HepG2 (cell line): ENCODE measurements around the gene TLE5. TPM values are rescaled to one million over a fixed set of nuclear protein-coding genes. Genes with fewer than 3 reads are reported as not detected.

ENCODE experiments used
- EHMT2 ChIP-seq: fragments of 200-600 bp; sonication (generic); IDR thresholded peaks from 2 replicates; pipeline ENCODE4 v1.7.0; 2017; ENCODE audit warnings: antibody characterized with exemption, low read depth, low read length, borderline replicate concordance
- GATA4 ChIP-seq: sonication (generic); IDR thresholded peaks from 2 replicates; pipeline ENCODE4 v1.6.1; 2016; ENCODE audit warnings: antibody characterized with exemption, low read depth, borderline replicate concordance
- GFI1 ChIP-seq: sonication (generic); formaldehyde crosslinking; IDR thresholded peaks from 2 replicates; pipeline ENCODE4 v1.5.0; 2020; ENCODE audit warnings: missing genetic modification reagents, mild to moderate bottlenecking, borderline replicate concordance
- HES4 ChIP-seq: sonication (generic); formaldehyde crosslinking; IDR thresholded peaks from 2 replicates; pipeline ENCODE4 v1.9.0; 2021; ENCODE audit warnings: mild to moderate bottlenecking, missing genetic modification reagents, borderline replicate concordance
- HNF4A ChIP-seq: sonication (generic); formaldehyde crosslinking; IDR thresholded peaks from 2 replicates; pipeline ENCODE4 v1.4.0; 2020; ENCODE audit warnings: missing genetic modification reagents
- HOXD1 ChIP-seq: sonication (generic); formaldehyde crosslinking; IDR thresholded peaks from 2 replicates; pipeline ENCODE4 v1.5.0; 2020; ENCODE audit warnings: missing genetic modification reagents
- LCORL ChIP-seq, 2 experiments: fragments of 450-650 bp in 1 of 2; sonication (generic) in 1 of 2; formaldehyde crosslinking in 1 of 2; IDR thresholded peaks; 2 replicates each; pipeline versions ENCODE4 v1.5.0 to v1.6.1; 2017 to 2020; ENCODE audit warnings: antibody characterized with exemption in 1 of 2, missing genetic modification reagents in 1 of 2
- NAIF1 ChIP-seq: sonication (generic); formaldehyde crosslinking; IDR thresholded peaks from 2 replicates; pipeline ENCODE4 v1.5.0; 2020; ENCODE audit warnings: mild to moderate bottlenecking, missing genetic modification reagents, borderline replicate concordance
- NFRKB ChIP-seq: fragments of 450-650 bp; IDR thresholded peaks from 2 replicates; pipeline ENCODE4 v1.6.1; 2017
- PHF8 ChIP-seq: sonication (generic); formaldehyde crosslinking; IDR thresholded peaks from 2 replicates; pipeline ENCODE4 v1.5.0; 2020; ENCODE audit warnings: missing genetic modification reagents
- SNAPC2 ChIP-seq: sonication (generic); formaldehyde crosslinking; IDR thresholded peaks from 2 replicates; pipeline ENCODE4 v1.8.1; 2022; ENCODE audit warnings: mild to moderate bottlenecking, missing genetic modification reagents
- TAF15 ChIP-seq: fragments of 200-400 bp; formaldehyde crosslinking; IDR thresholded peaks from one replicate; pipeline ENCODE4 v1.6.1; 2018; ENCODE audit warnings: mild to moderate bottlenecking, low read depth, low read length; ENCODE audit not compliant: poor library complexity, severe bottlenecking
- YEATS4 ChIP-seq: sonication (generic); formaldehyde crosslinking; IDR thresholded peaks from 2 replicates; pipeline ENCODE4 v1.4.0; 2020; ENCODE audit warnings: missing genetic modification reagents, borderline replicate concordance
- ZFP90 ChIP-seq: sonication (generic); formaldehyde crosslinking; IDR thresholded peaks from 2 replicates; pipeline ENCODE4 v1.8.0; 2022; ENCODE audit warnings: missing genetic modification reagents, mild to moderate bottlenecking, inconsistent platforms, borderline replicate concordance
- ZFY ChIP-seq: sonication (generic); formaldehyde crosslinking; IDR thresholded peaks from 2 replicates; pipeline ENCODE4 v1.4.0; 2020; ENCODE audit warnings: missing genetic modification reagents
- ZNF350 ChIP-seq: sonication (generic); formaldehyde crosslinking; IDR thresholded peaks from 2 replicates; pipeline ENCODE4 v1.4.0; 2020; ENCODE audit warnings: mild to moderate bottlenecking, low read depth, missing genetic modification reagents, borderline replicate concordance
- ZNF557 ChIP-seq: sonication (generic); formaldehyde crosslinking; IDR thresholded peaks from 2 replicates; pipeline ENCODE4 v1.4.0; 2020; ENCODE audit warnings: missing genetic modification reagents
- ZNF615 ChIP-seq: sonication (generic); formaldehyde crosslinking; IDR thresholded peaks from 2 replicates; pipeline ENCODE4 v1.5.0; 2020; ENCODE audit warnings: mild to moderate bottlenecking, missing genetic modification reagents, borderline replicate concordance
- ZNF850 ChIP-seq: sonication (generic); formaldehyde crosslinking; conservative IDR thresholded peaks from 2 replicates; pipeline ENCODE4 v1.9.0; 2021; ENCODE audit warnings: mild to moderate bottlenecking, missing genetic modification reagents
- ZSCAN20 ChIP-seq: sonication (generic); formaldehyde crosslinking; IDR thresholded peaks from 2 replicates; pipeline ENCODE4 v1.4.0; 2020; ENCODE audit warnings: missing genetic modification reagents, mild to moderate bottlenecking, borderline replicate concordance
- ZSCAN31 ChIP-seq: sonication (generic); formaldehyde crosslinking; IDR thresholded peaks from 2 replicates; pipeline ENCODE4 v1.5.0; 2020; ENCODE audit warnings: low read depth, mild to moderate bottlenecking, missing genetic modification reagents
- polyA plus RNA-seq, 8 experiments: library from polyadenylated mRNA; depleted of rRNA in 3 of 8; stranded (reverse) in 7 of 8; unstranded in 1 of 8; fragments of >200 nt; fragmentation: Illumina TruSeq in 4 of 8; extraction: Trizol in 4 of 8; gene quantifications; 2 replicates each; pipeline versions ENCODE4 v1.2.1 to v1.2.3, GENCODE V29; 2011 to 2016; ENCODE audit warnings: low read depth in 4 of 8, missing spikeins in 1 of 8, mixed read lengths in 1 of 8; ENCODE audit not compliant: insufficient read depth in 1 of 8
- total RNA-seq, 5 experiments: library from RNA; depleted of rRNA; stranded (reverse); fragments of >200 nt; fragmentation: Illumina TruSeq; extraction: Trizol; gene quantifications; 2 replicates each; pipeline ENCODE4 v1.2.3, GENCODE V29; 2016; ENCODE audit warnings: low read depth in 1 of 5
- TF ChIP-seq, protein P1 (sequence below): sonication (generic); formaldehyde crosslinking; IDR thresholded peaks from 2 replicates; pipeline ENCODE4 v1.4.0; 2020; ENCODE audit warnings: missing genetic modification reagents, borderline replicate concordance
- TF ChIP-seq, protein P2 (sequence below): sonication (generic); formaldehyde crosslinking; IDR thresholded peaks from 2 replicates; pipeline ENCODE4 v1.9.0; 2021; ENCODE audit warnings: missing genetic modification reagents, borderline replicate concordance

TLE5 gene
- total and polyA plus RNA-seq, 2 of the 13 experiments (the other 11 are each of a cell fraction or from before 2014, with no cell fraction given): 62.8 to 189 TPM

DNA sequence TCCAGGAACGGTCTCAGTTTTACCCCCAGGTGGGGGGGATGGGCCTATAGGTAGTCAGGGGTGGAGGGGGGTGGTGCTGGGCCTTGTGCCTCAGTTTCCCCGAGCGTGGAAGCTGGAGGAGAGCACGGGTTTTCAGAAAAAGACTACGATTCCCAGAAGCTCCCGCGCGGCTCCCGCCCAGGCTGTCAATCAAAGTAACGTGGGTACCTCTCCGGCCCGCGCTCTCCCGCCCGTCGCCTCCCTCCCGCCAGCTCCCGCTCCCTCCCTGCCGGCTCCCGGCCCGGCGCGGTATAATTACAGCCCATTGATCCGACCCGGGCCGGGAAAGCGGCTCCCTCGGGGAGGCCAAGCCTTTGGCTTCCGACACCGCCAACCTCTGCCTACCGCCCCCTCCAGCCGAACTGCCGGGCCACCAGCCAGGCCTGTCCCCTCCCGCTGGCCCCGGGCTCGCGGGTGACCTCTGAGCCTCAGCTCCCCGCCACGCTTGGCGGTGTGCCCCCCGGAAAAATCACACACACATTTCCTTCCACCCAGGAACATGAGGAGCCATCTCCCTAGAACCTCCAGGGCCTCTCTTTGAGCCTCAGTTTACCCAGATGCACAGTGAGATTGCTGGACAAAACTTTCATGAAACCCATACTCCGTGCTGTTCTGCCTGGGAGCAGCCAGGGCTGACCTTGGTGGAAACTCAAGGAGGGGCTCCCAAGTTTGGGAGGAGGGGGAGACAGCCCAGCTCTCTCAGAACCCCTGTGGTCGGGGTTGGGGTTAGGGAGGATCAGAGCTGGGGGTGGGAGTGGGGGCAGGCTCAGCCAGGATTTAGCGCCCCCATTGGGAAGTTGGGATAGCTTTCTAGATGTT lies 25.9 kb downstream of the TLE5 start (continued):
- TF ChIP-seq, protein P1, sequence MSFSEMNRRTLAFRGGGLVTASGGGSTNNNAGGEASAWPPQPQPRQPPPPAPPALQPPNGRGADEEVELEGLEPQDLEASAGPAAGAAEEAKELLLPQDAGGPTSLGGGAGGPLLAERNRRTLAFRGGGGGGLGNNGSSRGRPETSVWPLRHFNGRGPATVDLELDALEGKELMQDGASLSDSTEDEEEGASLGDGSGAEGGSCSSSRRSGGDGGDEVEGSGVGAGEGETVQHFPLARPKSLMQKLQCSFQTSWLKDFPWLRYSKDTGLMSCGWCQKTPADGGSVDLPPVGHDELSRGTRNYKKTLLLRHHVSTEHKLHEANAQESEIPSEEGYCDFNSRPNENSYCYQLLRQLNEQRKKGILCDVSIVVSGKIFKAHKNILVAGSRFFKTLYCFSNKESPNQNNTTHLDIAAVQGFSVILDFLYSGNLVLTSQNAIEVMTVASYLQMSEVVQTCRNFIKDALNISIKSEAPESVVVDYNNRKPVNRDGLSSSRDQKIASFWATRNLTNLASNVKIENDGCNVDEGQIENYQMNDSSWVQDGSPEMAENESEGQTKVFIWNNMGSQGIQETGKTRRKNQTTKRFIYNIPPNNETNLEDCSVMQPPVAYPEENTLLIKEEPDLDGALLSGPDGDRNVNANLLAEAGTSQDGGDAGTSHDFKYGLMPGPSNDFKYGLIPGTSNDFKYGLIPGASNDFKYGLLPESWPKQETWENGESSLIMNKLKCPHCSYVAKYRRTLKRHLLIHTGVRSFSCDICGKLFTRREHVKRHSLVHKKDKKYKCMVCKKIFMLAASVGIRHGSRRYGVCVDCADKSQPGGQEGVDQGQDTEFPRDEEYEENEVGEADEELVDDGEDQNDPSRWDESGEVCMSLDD (CRISPR knock-in tag): 0 out of 2 replicates have a peak, but pooled peaks have one; percentile 44
- TF ChIP-seq HOXD1 (CRISPR knock-in tag): 0 out of 2 replicates have a peak, but pooled peaks have one; percentile 23
- no peak for TF ChIP-seq EHMT2
- peak; percentile 23 for TF ChIP-seq TAF15
- TF ChIP-seq SNAPC2 (CRISPR knock-in tag): 0 out of 2 replicates have a peak, but pooled peaks have one; percentile 23
- TF ChIP-seq, protein P2, sequence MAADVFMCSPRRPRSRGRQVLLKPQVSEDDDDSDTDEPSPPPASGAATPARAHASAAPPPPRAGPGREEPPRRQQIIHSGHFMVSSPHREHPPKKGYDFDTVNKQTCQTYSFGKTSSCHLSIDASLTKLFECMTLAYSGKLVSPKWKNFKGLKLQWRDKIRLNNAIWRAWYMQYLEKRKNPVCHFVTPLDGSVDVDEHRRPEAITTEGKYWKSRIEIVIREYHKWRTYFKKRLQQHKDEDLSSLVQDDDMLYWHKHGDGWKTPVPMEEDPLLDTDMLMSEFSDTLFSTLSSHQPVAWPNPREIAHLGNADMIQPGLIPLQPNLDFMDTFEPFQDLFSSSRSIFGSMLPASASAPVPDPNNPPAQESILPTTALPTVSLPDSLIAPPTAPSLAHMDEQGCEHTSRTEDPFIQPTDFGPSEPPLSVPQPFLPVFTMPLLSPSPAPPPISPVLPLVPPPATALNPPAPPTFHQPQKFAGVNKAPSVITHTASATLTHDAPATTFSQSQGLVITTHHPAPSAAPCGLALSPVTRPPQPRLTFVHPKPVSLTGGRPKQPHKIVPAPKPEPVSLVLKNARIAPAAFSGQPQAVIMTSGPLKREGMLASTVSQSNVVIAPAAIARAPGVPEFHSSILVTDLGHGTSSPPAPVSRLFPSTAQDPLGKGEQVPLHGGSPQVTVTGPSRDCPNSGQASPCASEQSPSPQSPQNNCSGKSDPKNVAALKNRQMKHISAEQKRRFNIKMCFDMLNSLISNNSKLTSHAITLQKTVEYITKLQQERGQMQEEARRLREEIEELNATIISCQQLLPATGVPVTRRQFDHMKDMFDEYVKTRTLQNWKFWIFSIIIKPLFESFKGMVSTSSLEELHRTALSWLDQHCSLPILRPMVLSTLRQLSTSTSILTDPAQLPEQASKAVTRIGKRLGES: no peak
- peak; percentile 77; the same call in 1 of the 2 replicates for TF ChIP-seq ZNF350
- TF ChIP-seq ZSCAN20 (CRISPR knock-in tag): peak; percentile 49; the same call in 1 of the 2 replicates
- TF ChIP-seq YEATS4 (CRISPR knock-in tag): peak; percentile 74; the same call in 1 of the 2 replicates
- peak; percentile 76 for TF ChIP-seq ZFY (CRISPR knock-in tag)
- TF ChIP-seq HNF4A: peak; percentile 49; the same call in 1 of the 2 replicates
- TF ChIP-seq ZNF615 (CRISPR knock-in tag): peak; percentile 60; the same call in 1 of the 2 replicates
- peak; percentile 70 for TF ChIP-seq GFI1 (CRISPR knock-in tag)
- 0 out of 2 replicates have a peak, but pooled peaks have one; percentile 12 for TF ChIP-seq HES4 (CRISPR knock-in tag)
- peak; percentile 91; the same call in 1 of the 2 replicates for TF ChIP-seq ZNF850 (CRISPR knock-in tag)
- TF ChIP-seq PHF8: peak; percentile 69
- peak; percentile 88; the same call in 1 of the 2 replicates for TF ChIP-seq ZFP90 (CRISPR knock-in tag)
- TF ChIP-seq LCORL (IDR thresholded peaks at IDR 0.05): no peak
- TF ChIP-seq LCORL (CRISPR knock-in tag; IDR thresholded peaks at IDR 0.05): peak; percentile 81
- TF ChIP-seq NAIF1 (CRISPR knock-in tag): 0 out of 2 replicates have a peak, but pooled peaks have one; percentile 17
- TF ChIP-seq ZNF557: no peak
- no peak for TF ChIP-seq NFRKB
- 0 out of 2 replicates have a peak, but pooled peaks have one; percentile 39 for TF ChIP-seq ZSCAN31 (CRISPR knock-in tag)
- peak; percentile 84; the same call in 1 of the 2 replicates for TF ChIP-seq GATA4
